ENCODE data around the gene TNFAIP8L2. TPM values are rescaled to one million over a fixed set of nuclear protein-coding genes. Genes with fewer than 3 reads are reported as not detected.

TNFAIP8L2 gene
- 1 to 10 TPM; 1.2 to 1.5 (median 1.3) TPM for polyA plus RNA-seq (ENCODE audit: insufficient read length in 3 of 3)

DNA sequence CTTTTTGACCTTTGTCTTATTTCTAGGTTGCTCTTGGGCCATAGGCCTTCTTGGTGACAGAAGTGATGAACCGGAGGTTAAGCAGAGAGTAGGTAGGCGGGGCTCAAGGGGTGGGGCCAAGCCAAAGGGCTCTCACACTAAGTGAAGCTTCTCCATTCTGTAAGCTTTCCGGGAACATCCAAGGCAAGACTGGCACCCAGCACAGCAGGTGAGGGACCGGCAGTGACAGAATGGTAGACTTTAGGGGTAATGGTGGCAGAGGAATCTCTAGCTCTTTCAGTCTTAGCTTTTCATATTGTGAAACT lies at the start of gene TNFAIP8L2:
TNFAIP8L2 (plus strand) TSS at position 135 of the 305 bp plus-strand sequence. CDS start 2,049 bp downstream, outside the sequence.
- DNase-seq (ENCODE audit: low read depth in 3 of 3, low spot score in 2 of 3) = no peak

DNA sequence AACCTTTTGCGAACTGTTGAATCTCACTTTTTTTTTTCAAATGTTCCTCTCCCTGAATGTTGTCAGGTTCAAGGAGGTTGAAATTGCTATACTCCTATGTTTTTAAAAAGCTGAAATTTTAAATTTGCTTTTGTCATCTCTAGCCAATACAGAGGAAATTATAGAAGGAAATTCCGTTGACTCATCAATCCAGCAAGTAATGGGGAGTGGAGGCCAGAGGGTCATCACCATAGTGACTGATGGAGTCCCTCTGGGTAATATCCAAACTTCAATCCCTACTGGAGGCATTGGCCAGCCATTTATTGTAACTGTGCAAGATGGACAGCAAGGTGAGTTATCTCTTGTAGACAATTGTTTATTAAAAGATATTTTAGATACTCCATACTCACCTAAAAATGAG lies 49.6 kb upstream of the TNFAIP8L2 start:
- no peak for DNase-seq (ENCODE audit: low read depth in 3 of 3, low spot score in 2 of 3)

DNA sequence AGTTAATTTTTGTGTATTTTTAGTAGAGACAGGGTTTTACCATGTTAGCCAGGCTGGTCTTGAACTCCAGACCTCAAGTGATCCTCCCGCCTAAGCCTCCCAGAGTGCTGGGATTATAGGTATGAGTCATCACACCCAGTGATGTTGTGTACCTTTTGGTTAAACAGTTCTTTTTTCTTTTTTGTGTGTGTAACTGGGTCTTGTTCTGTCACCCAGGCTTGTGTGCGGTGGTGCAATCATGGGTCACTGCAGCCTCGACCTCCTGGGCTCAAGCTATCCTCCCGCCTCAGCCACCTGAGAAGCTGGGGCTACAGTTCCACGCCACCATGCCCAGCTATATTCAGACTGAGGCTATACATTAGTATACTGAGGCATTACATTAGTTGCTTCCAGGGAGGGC lies 48.1 kb upstream of the TNFAIP8L2 start:
- no peak for DNase-seq (ENCODE audit: low read depth in 3 of 3, low spot score in 2 of 3)

DNA sequence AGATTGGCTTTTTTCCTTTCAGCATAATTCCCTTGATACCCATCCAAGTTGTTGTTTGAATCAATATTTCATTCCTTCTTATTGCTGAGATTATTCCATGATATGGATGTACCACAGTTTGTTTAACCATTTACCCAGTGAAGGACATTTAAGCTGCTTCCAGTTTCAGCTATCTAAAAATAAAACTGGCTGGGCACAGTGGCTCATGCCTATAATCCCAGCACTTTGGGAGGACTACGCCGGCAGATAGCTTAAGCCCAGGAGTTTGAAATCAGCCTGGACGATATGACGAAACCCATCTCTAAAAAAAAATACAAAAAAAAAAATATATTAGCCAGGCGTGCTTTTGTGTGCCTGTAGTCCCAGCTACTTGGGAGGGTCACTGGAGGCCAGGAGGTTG lies 42.6 kb upstream of the TNFAIP8L2 start:
- DNase-seq (ENCODE audit: low read depth in 3 of 3, low spot score in 2 of 3) = no peak

DNA sequence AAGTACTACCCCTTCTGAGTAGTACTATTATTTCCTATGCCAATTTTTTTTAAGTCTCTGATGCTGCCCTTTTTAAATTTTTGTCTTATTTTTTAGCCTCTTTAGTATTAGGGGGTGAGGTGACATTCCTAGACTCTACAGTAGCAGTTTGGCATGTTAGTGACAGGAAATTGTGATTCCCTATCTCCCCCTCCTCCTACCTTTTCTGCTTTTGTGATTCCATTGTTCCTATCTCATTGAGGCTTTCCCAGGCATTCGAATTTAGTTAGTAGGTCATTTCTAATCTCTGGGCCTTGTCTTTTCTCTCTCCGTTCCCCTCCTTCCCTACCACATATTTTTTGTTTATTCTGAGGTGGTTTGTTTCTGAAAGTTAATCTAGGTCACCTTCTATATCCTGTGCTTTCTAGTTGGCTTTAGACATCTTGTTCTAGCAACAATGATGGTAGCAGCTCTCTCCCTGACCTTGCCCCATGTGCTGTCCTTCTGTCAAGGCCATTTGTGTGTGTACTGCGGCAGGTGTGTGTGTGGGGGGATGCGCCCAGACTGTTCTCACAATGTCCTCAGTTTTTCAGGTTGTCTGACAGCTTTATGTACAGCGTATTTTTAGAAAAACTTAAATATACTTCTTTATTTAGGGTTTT lies 31.6 kb upstream of the TNFAIP8L2 start:
- DNase-seq (ENCODE audit: low read depth in 3 of 3, low spot score in 2 of 3) = no peak

DNA sequence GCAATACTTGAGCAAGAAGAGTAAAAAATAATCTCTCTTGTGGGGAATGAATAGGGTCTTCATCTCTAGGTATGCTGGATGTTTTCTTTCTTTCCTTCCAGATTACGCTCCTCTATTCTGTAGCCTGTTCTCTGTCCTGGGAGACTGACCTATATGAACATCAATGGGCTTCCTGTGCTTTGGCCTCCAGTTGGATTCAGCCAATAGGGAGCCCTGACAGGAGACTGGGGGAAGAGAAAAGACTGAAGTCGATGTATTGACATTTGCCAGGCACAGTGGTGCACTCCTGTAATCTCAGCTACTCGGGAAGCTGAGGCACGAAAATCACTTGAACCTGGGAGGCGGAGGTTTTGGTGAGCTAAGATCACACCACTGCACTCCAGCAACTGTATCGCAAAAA lies 27.6 kb upstream of the TNFAIP8L2 start:
- DNase-seq (ENCODE audit: low read depth in 3 of 3, low spot score in 2 of 3) = no peak

DNA sequence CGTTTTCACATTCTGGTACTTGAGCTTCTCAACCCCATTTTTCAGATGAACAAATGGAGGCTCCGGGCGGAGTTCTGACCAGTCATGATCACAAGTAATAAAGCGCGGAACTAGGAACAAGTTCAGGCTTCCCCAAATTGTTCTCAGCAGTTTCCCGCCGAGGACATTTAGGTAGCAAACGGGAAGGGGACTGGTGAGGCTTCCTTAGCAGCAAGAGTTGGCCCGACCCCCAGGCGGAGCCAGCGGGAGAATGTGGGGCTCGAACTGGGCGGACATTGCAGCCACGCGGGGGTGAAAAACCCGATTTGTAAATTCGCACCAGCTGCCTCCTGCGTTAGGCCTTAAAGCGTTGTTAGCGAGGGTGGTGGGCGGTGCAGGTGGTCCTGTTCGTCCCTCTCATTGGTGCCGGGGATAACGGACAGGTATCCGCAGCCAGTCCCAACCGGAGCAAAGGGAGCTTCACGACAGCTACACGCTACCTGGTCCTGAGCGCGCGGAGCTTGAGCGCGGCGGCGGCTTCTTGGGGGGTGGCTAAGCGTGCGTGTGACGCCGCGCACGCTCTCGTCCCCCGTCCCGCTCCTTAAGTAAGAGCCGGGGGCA lies 25.4 kb upstream of the TNFAIP8L2 start:
- peak in 2 of 3 donors; percentile 74 to 85 for DNase-seq (ENCODE audit: low read depth in 3 of 3, low spot score in 2 of 3)

DNA sequence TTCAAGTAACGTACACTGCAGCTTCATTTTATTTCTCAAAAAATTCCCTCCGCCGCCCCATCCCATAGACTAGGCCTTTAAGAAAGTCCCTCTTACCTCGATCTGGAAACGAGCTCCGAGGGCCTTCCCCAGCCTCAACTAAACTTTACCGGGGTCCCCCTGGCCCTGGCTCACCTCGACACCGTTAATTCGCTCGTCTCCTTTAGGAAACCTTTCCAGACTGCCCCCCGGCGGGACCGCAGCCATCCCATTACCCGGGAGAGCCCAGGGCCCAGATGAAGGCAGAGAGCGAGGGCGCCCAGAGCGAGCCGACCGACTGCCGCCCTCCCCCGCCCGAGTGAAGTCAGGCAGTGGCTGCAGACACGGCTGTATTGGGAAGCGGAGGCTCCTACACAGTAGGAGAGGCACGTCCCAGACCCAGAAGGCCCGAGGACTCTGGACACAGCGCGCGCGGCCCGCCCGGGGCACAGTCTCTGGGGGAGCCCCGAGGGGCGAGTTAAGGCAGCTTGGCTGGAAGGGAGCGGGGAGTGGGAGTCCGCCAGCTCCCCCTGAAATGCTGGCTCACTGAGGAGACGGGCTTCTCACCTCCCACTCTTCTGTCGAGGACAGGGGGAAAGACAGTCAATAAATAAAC lies 24.6 kb upstream of the TNFAIP8L2 start:
- DNase-seq (ENCODE audit: low read depth in 3 of 3, low spot score in 2 of 3) = peak in 1 of 3 donors; percentile 29

DNA sequence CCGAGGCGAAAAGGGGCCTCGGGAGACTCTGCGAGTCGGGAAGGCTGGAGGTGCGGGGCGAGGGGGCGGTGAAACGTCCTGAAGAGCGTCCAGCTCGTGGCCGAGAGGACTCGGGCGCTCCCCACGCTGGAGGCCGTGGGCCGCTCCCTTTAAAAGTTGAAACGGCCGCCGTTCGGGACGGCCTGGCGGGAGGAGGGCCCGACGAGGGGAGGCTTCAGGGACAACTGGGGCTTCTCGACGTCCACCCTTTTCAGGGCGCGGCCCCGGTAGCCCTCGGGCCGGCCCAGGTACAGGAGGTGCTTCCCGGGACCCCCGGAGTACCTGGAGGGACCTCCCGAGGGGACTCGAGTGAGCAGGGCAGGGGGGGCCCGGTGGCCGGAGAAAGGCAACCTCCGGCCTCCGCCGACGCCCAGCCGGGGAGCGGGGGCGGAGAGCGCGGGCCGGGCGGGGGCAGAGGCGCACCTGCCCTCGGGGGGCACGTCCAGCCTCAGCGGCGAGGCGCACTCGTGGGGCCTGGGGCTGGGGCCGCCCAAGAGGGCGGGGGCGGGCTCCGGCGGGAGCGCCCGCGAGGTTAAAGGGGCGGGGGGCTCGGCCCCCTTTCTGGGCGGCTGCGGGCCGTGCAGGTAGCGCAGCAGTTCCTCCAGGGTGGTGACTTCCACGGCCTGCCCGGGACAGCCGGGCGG lies 24.0 kb upstream of the TNFAIP8L2 start:
- no peak for DNase-seq (ENCODE audit: low read depth in 3 of 3, low spot score in 2 of 3)

DNA sequence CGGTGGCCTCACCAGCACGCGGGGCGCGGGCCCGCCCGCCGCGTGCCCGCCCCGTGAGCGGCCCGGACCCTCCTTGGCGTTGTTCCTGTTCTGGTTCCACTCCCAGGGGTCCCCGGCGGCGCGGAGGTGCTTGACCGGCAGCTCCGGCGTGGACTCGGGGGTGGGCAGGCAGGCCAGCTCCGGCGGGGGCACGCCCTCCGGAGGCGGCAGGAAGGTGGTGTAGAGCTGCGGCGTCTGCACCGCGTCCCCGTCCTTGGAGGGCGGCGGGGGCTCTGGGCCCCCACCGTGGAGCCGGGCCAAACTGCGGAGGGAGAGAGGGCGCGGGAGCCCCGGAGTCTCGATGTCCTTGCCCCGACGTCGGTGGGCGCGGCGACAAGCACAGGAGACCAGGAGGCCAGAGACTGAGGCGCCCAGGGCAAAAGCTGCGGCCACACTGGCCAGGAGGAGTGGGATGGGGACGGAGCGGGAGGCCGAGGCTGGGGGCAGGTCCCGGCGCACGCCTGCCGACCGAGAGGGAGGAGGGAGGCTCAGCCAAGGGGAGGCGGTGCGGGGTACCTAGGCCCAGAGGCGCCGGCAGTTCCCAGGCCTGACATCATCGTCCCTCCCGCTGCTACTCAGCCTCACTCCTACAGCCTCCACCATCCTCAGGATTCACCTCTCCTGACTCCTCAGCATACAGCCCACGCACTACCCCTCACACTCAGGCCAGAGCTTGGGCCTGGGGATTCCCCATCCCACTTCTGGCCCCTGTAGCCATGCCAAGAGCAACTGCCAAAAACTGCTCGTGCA lies 23.2 kb upstream of the TNFAIP8L2 start:
- no peak for DNase-seq (ENCODE audit: low read depth in 3 of 3, low spot score in 2 of 3)

DNA sequence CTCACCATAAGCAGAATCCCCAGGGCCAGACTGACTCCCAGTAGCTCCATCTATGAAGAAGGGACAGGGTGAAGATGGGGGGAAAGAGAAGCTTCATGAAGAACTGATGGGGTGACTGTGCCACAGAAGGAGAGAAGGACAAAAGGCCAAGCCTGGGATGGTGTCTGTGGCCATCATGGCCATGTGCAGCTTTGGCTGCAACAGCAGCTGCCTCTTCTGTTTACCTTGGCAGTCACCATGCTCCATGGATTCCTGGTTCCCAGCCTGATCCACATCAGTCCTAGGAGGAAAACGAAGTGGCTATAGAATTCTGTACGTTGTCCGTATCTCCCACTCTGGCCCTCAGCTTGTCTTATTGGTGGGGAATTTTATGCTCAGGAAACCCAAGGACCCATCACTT lies 22.1 kb upstream of the TNFAIP8L2 start:
- DNase-seq (ENCODE audit: low read depth in 3 of 3, low spot score in 2 of 3) = no peak

DNA sequence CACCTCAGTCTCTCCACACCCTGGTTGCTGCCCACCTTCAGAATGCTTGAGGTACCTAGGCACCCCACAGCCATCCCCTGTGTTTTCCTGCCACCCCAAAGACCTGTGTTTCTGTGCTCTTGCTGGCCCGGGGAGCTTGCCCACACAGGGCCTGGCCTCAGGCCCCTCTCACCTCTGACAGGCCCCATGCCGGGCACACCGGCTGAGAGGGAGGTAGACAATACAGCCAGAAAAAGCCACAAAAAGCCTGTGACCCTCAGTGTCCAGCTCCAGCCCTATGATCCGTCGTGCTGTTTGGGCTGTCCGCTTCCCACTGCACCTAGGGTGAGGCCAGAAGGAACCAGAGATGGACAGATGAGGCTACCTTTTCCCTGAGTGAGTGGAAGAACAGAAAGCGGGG lies 21.5 kb upstream of the TNFAIP8L2 start:
- no peak for DNase-seq (ENCODE audit: low read depth in 3 of 3, low spot score in 2 of 3)

DNA sequence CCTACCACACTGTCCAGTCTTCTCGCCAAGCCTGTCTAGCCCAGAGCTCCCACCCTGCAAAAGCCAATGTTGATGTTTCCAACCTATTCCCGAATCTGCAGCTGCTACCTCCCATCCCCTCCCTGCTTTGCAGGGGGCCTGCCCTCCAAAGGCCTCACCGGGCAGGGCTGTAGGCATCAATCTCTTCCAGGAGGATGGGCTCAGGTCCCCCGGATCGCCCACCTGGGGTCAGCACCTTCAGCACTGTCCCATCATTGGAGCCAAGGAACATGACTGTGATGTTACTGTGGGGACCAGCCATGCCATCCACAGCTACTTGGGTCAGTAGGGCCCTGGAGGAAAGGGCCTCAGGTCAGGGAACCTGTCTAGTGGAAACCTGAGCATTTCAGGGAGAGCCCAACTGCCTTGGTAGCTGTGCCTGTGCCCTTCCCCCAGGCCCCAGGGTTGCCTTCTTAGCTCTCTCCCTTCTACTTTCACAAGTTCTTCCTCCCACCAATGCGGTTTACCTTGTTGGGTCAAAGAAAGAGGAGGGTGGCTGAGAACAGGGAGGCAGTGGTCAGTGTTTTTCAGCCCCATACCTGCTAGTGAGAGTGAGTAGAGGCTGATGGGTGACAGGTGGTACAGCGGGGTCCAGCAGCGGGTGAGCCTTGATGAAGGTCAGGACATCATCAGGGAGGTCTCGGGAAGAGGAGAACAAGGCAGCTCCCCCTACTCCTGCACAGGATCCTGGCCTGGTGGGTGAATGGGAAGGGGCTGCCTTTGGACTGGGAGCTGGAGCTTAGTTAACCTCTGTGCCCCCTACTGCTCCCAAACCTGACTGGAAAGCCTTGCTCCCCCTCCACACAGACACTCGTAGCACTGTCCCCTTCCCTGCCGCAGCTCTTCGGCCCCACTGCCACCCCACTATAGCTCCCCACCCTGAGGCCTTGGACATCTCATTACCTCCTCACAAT lies 20.7 kb upstream of the TNFAIP8L2 start:
- DNase-seq (ENCODE audit: low read depth in 3 of 3, low spot score in 2 of 3) = no peak

DNA sequence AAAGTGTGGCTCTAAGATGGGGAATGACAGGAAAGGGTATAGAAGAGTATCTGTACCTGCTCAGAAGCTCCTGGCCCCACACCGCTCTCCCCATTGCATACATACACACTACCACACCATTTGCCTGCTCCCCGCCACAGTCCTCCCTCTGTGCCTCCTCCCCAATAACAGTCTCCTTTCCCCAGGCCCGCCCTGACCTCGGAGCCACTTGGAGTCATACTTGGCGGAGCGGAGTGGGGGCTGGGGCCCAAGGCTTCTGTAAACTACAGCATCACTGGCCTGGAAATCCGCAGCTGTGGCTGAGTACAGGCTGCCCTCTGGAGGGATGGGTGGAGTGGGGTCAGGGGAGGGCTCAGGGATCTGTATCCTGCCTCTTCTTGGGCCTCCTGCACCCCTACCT lies 18.7 kb upstream of the TNFAIP8L2 start:
- no peak for DNase-seq (ENCODE audit: low read depth in 3 of 3, low spot score in 2 of 3)

DNA sequence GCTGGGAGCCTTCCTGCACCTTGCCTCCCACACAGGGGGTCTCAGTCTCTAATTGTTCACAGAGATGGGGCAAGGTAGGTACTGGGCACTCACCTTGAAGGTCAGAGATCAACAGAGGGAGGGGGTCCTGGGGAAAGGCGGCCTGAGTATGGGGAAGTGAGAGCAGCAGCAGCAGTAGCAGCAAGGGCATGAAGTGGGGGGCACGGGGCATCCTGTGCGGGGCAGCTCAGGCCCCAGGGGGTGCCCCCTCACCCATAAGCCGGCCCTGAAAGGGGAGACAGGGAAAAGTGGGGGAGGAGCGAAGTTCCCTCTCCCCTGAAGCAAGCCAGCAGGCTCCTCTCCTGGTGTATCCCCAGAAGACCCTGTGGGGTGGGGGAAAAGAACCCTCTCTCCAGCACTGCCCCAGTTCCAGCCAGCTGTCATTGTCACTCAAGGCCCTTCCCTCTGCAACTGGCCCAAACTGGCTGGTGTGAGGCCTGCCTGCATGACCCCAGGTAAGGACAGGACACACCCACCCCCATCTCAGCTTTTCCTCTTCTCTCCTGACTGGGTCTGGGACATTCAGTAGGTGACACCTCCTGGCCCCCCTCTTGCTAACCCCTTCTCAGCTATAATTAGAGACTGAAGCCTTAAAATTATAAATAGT lies 13.9 kb upstream of the TNFAIP8L2 start:
- no peak for DNase-seq (ENCODE audit: low read depth in 3 of 3, low spot score in 2 of 3)

DNA sequence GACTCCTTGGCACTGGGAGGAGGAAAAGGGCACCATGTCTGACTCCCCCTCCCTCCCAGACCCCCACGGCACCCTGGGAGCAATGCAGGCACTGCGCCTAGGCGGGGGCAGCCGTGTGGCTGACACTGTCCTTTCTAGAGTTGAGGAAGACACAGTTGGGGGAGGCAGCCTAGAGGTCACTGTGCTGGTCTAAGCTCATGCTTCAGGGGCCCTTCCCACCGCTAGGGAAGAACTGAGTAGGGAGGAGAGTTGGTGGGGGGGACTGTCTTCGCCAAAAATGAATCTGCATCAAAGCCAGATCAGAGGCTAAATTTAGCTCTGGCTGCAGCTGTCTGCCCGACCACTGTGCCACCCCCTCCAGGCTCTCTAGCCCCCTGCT lies 13.4 kb upstream of the TNFAIP8L2 start:
- DNase-seq (ENCODE audit: low read depth in 3 of 3, low spot score in 2 of 3) = no peak

DNA sequence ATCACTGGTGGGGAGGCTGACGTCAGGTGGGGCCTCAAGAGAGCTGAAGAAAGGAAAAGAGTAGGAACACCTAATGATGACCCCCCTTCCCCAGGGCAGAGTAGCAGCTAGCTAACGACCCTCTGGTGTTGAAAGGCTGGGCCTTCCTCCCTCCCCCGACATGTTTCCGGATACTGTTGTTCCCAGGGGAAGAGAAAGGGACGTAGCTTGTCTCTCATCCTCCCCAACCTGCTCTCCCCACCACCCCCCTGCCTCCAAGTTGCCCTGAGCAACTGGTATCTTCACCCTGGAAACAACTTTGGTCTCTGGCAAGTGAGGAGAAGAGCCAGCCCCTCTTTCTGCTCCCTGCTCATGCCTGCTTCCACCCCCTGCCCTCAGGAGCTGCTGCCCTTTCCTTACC lies 12.5 kb upstream of the TNFAIP8L2 start:
- no peak for DNase-seq (ENCODE audit: low read depth in 3 of 3, low spot score in 2 of 3)

DNA sequence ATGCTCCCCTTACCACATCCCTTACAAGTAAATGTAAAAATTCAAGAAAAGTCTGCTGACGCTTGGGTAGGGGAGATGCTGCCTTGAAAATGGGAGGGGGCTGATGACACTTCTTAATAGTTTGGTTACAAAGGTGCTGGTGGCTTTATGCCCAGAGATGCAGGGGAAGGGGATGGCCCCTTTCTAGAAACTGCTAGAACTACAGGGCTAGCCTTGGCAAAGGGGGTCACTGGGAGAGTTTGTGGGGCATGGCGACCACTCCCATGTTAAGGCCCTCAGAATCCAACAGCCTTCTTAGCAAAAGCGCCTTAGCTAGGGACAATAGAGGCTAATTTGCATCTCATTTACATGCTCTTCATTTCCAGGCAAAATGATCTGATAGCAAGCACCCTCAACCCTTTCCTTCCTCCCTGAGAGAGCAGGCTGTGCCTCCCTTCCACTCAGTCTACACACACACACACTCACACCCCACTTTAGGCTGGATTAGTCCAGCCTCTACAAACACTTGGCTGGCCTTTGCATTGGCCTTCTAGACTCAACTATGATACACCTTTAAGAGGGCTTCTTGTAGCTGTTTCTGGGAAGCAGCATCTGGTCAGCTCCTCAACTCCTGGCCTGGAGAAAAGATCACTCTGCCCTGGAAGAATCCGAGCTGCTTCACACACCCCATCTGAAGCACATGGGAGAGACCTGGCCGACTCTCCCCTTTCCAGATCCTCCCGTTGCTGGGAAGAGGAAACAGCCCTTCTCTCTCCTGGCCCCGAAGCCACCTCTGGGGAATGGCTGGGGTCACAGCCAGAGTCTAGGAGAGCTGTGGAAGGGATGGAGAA lies 11.8 kb upstream of the TNFAIP8L2 start:
- no peak for DNase-seq (ENCODE audit: low read depth in 3 of 3, low spot score in 2 of 3)
